Endothelial cell (in vitro differentiated cells): ENCODE measurements around the gene ULK3. TPM values are rescaled to one million over a fixed set of nuclear protein-coding genes. Genes with fewer than 3 reads are reported as not detected.
"Not testable (repeated sequence)": the region's sequence is repeated elsewhere in the genome, so short reads cannot be mapped to it uniquely, and the experiment has no call there.

Source experiments
- DNase-seq: peaks from one replicate; pipeline ENCODE4 v3.0.0; 2021; ENCODE audit warnings: low spot score
- H3K27ac Mint-ChIP-seq: one replicate; pipeline ENCODE4 v1.8.0; 2021; ENCODE audit warnings: mixed read lengths, inconsistent platforms; ENCODE audit not compliant: unreplicated experiment
- H3K27me3 Mint-ChIP-seq: one replicate; pipeline ENCODE4 v1.8.0; 2021; ENCODE audit warnings: mild to moderate bottlenecking, moderate library complexity, mixed read lengths, inconsistent platforms; ENCODE audit not compliant: unreplicated experiment
- H3K36me3 Mint-ChIP-seq: one replicate; pipeline ENCODE4 v1.8.0; 2021; ENCODE audit warnings: mild to moderate bottlenecking, low read depth, mixed read lengths, inconsistent platforms; ENCODE audit not compliant: unreplicated experiment
- H3K4me1 Mint-ChIP-seq: one replicate; pipeline ENCODE4 v1.8.0; 2021; ENCODE audit warnings: mild to moderate bottlenecking, mixed read lengths, inconsistent platforms; ENCODE audit not compliant: unreplicated experiment
- H3K4me3 Mint-ChIP-seq: one replicate; pipeline ENCODE4 v1.8.0; 2021; ENCODE audit warnings: mild to moderate bottlenecking, mixed read lengths, inconsistent platforms; ENCODE audit not compliant: unreplicated experiment
- H3K9me3 Mint-ChIP-seq: one replicate; pipeline ENCODE4 v1.8.0; 2021; ENCODE audit warnings: mixed read lengths, inconsistent platforms; ENCODE audit not compliant: unreplicated experiment
- CTCF ChIP-seq: fragments of 200-600 bp; sonication (generic); IDR thresholded peaks from one replicate; pipeline ENCODE4 v1.5.0; 2021; ENCODE audit warnings: antibody characterized with exemption; ENCODE audit not compliant: unreplicated experiment
- total RNA-seq: library from RNA; stranded (reverse); fragmentation: NEBNext Ultra II Directional; extraction: Animal tissue kit (Norgen Biotek cat#: 25700); gene quantifications from one replicate; pipeline ENCODE4 v1.2.1, GENCODE V29; 2021; ENCODE audit not compliant: unreplicated experiment

Gene ULK3
- total RNA-seq, 1 donor from 2014 or later = 25.6 TPM

DNA sequence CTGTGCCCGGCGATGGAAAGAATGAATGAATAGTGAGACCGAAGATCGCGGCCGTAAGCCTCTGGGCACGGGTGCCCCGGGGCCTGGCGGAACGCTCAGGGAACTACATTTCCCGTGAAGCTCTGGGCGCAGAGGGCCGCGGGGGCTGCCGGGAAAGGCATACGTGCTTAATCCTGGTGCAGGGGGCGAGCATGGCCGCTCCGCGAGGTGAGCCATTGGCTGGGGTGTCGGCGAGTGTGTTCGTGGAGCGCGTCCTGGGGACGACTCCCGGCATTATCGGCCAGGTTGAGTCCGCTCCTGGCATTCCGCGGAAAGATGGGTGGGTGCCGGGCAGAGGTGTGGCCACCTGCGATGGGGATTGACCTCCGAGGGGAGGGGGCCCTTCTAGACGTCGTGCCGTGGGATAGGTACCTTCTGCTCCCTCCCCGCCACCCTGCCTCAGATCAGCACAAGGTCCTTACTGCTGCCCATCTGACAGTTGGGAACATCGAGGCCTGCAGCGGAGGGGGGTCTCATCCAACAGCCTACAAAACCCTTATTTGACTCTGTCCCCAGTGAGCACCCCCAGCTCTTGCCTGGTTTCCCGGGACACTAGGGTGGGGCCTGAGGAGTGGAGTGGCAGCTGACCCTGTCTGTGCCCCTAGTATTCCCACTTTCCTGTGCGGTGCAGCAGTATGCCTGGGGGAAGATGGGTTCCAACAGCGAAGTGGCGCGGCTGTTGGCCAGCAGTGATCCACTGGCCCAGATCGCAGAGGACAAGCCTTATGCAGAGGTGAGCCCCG lies 47.1 kb upstream of the ULK3 start, which contains the start of gene MPI:
Gene MPI, plus strand, starts transcription at position 160 of the 782 bp plus-strand sequence. Its CDS starts 32 bp downstream, at position 192.
- Mint-ChIP-seq H3K36me3 (peaks cover 7% of the 10 kb centered on the region), H3K9me3 (no peaks in the 10 kb centered on the region), H3K27ac (peak within 1 kb of the TSS; percentile 85), H3K4me1 (peaks cover 19% of the 10 kb centered on the region), H3K27me3 (peaks cover 9% of the 10 kb centered on the region), H3K4me3 (peak within 1 kb of the TSS; percentile 89)
- no peak for TF ChIP-seq CTCF
- peak; percentile 88 for DNase-seq

DNA sequence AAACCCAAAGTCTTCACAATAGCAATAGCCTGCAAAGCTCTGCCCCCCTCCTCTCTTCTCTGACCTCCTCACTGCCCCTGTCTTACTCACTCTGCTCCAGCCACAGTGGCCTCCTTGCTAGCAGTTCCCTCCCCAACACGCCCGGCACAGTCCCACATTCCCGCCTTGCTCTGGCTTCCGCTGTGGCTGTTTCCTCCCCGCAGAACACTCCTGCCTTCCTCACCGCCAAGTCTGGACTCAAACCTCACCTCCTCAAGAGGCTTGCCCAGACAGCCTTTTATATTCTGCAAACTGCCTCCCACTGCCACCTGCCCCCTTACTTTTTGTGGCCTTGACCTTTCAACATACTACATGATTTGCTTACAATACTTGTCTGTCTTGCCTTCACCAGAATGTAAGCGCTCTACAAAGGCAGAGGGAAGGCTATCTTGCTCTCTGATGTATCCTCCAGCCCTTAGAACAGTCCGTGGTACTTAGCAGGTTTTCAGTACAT lies 46.5 kb upstream of the ULK3 start:
- no peak for TF ChIP-seq CTCF
- peaks cover 9% of the 10 kb centered on the region for H3K27me3 Mint-ChIP-seq
- peaks cover 7% of the 10 kb centered on the region for H3K36me3 Mint-ChIP-seq
- peak overlapping the region; percentile 89 for H3K4me3 Mint-ChIP-seq
- H3K27ac Mint-ChIP-seq = peak overlapping the region; percentile 85
- H3K9me3 Mint-ChIP-seq = no peaks in the 10 kb centered on the region
- DNase-seq = peak; percentile 39
- peaks cover 19% of the 10 kb centered on the region for H3K4me1 Mint-ChIP-seq

DNA sequence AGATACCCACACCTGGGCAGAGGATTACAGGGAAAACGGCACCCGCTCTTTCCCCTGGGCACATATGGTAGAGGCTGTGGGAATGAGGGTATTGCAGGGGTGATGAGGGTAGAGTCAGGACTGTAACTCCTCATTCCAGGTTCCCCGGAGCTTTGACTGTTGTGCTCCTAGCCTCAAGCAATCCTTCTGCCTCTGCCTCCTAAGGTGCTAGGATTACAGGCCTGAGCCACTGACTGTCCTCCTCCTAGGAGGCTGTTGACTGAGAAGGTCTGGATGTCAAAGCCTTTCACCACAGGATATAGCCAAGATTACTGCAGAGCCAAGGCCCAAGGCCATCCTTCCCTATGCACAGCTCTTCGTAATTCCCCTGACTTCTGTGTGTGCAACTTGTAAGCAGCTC lies 45.8 kb upstream of the ULK3 start:
- no peak for DNase-seq
- Mint-ChIP-seq H3K27me3 (peaks cover 6% of the 10 kb centered on the region), H3K4me1 (peaks cover 19% of the 10 kb centered on the region), H3K4me3 (no peak overlapping the region), H3K9me3 (no peaks in the 10 kb centered on the region), H3K27ac (no peak overlapping the region), H3K36me3 (peaks cover 6% of the 10 kb centered on the region)
- no peak for TF ChIP-seq CTCF

GRCh38 chr15:74887537-74888193 lies 44.7 kb upstream of the ULK3 start:
- DNase-seq, H3K9me3 Mint-ChIP-seq, H3K4me3 Mint-ChIP-seq, H3K36me3 Mint-ChIP-seq, H3K27me3 Mint-ChIP-seq, H3K27ac Mint-ChIP-seq: not testable (repeated sequence)
- H3K4me1 Mint-ChIP-seq = peaks cover 19% of the 10 kb centered on the region

DNA sequence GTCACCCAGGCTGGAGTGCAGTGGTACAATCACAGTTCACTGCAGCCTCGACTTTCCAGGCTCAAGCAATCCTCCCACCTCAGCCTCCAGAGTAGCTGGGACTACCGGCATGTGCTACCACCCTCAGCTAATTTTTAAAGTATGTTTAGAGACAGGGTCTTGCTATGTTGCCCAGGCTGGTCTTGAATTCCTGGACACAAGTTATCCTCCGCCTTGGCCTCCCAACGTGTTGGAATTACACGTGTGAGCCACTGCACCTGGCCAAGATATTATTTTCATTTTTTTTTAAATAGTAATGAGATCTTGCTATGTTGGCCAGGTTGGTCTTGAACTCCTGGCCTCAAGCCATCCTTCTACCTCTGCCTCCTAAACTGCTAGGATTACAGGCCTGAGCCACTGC lies 42.5 kb upstream of the ULK3 start:
- Mint-ChIP-seq H3K36me3 (no peaks in the 10 kb centered on the region), H3K4me3 (no peak overlapping the region), H3K9me3 (no peaks in the 10 kb centered on the region), H3K27ac (no peak overlapping the region), H3K4me1 (peaks cover 14% of the 10 kb centered on the region), H3K27me3 (peaks cover 6% of the 10 kb centered on the region)
- TF ChIP-seq CTCF = no peak
- no peak for DNase-seq
